Stimulated activated CD4-positive, alpha-beta T cell treated with anti-CD3 and anti-CD28 coated beads, Interleukin-2, amount 100 ng/mL, for 48 hours (primary cell): ENCODE data around the gene IGF1R.

Experiments used
- DNase-seq, 2 donors: peaks; one replicate each; pipeline ENCODE4 v3.0.0-alpha.2; 2020

The IGF1R gene

GRCh38 chr15:98896802-98897732, 248.7 kb downstream of the IGF1R start:
- DNase-seq, result no peak

GRCh38 chr15:98898122-98898521, 249.8 kb downstream of the IGF1R start:
- DNase-seq, result no peak

GRCh38 chr15:98899272-98900021, 251.1 kb downstream of the IGF1R start:
- DNase-seq, result no peak

- no peak for DNase-seq
Measured at GRCh38 chr15:98900356-98900755, 252.0 kb downstream of the IGF1R start.

- DNase-seq, result no peak
Measured at GRCh38 chr15:98901434-98902072, 253.2 kb downstream of the IGF1R start.

GRCh38 chr15:98902931-98903330, 254.6 kb downstream of the IGF1R start:
- DNase-seq, result no peak

- no peak for DNase-seq
Measured at GRCh38 chr15:98903377-98904018, 255.2 kb downstream of the IGF1R start.

GRCh38 chr15:98904544-98904943, 256.2 kb downstream of the IGF1R start:
- DNase-seq, result no peak

- DNase-seq, result no peak
Measured at GRCh38 chr15:98905963-98906711, 257.8 kb downstream of the IGF1R start.

GRCh38 chr15:98906712-98907083, 258.4 kb downstream of the IGF1R start:
- no peak for DNase-seq

- no peak for DNase-seq
Measured at GRCh38 chr15:98907927-98908471, 259.7 kb downstream of the IGF1R start.

- no peak for DNase-seq
Measured at GRCh38 chr15:98909968-98910885, 261.9 kb downstream of the IGF1R start.

GRCh38 chr15:98914626-98915025, 266.3 kb downstream of the IGF1R start:
- no peak for DNase-seq

GRCh38 chr15:98916826-98917225, 268.5 kb downstream of the IGF1R start:
- DNase-seq, result no peak

GRCh38 chr15:98917417-98917816, 269.1 kb downstream of the IGF1R start:
- DNase-seq, result no peak

GRCh38 chr15:98920091-98920880, 271.9 kb downstream of the IGF1R start:
- DNase-seq, result no peak

GRCh38 chr15:98923171-98923570, 274.8 kb downstream of the IGF1R start:
- no peak for DNase-seq

- no peak for DNase-seq
Measured at GRCh38 chr15:98923579-98923978, 275.2 kb downstream of the IGF1R start.

GRCh38 chr15:98924401-98925049, 276.2 kb downstream of the IGF1R start:
- no peak for DNase-seq
